ENCODE data around the gene KDM8.

DNA sequence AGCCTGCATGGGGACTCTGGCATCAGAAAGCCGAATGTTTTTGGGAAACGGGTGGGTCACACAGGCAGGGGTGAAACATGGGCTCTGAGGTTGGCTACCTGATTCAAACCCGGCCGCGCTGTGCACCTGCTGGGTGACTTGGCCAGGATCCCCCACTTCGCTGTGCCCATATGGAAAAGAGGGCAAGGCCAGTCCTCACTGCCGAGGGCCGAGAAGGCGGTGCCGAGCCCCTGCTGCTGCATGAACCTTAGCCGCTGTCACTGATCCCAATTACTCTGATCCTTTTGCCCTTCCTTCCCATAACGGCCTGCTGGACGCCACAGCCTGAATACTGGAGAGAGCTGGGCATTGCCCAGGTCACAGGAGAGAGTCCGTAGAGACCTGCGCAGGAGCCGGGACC is 17.7 kb downstream of the KDM8 start:
- TF ChIP-seq EZH2phosphoT487 (IDR thresholded peaks at IDR 0.05; ENCODE audit: borderline replicate concordance), result no peak
- TF ChIP-seq, protein P1, sequence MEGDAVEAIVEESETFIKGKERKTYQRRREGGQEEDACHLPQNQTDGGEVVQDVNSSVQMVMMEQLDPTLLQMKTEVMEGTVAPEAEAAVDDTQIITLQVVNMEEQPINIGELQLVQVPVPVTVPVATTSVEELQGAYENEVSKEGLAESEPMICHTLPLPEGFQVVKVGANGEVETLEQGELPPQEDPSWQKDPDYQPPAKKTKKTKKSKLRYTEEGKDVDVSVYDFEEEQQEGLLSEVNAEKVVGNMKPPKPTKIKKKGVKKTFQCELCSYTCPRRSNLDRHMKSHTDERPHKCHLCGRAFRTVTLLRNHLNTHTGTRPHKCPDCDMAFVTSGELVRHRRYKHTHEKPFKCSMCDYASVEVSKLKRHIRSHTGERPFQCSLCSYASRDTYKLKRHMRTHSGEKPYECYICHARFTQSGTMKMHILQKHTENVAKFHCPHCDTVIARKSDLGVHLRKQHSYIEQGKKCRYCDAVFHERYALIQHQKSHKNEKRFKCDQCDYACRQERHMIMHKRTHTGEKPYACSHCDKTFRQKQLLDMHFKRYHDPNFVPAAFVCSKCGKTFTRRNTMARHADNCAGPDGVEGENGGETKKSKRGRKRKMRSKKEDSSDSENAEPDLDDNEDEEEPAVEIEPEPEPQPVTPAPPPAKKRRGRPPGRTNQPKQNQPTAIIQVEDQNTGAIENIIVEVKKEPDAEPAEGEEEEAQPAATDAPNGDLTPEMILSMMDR (conservative IDR thresholded peaks at IDR 0.05; ENCODE audit: low read length), result no peak
